Gastrocnemius medialis (tissue), 4 donors: ENCODE data around the gene TADA2A. TPM values are rescaled to one million over a fixed set of nuclear protein-coding genes. Genes with fewer than 3 reads are reported as not detected.
"Not testable (repeated sequence)": the region's sequence is repeated elsewhere in the genome, so short reads cannot be mapped to it uniquely, and the experiment has no call there.

Source experiments
- ATAC-seq, 2 donors: fragments of 150-250 bp; one replicate each; pipeline ENCODE4 v1.9.1; 2016
- DNase-seq, 2 donors: peaks; one replicate each; pipeline ENCODE4 v3.0.0-alpha.2; 2019
- H3K27ac ChIP-seq, 4 donors: fragments of 200-600 bp; sonication (generic); 1 replicate in 1 of 4; 2 replicates in 3 of 4; pipeline ENCODE4 v1.5.1; 2016 to 2018; ENCODE audit warnings: mild to moderate bottlenecking in 2 of 4, moderate library complexity in 1 of 4
- H3K27me3 ChIP-seq, 3 donors: fragments of 200-600 bp; sonication (generic) in 2 of 3; 1 replicate in 1 of 3; 2 replicates in 2 of 3; pipeline versions ENCODE4 v1.5.1 to v1.6.0; 2016 to 2019; ENCODE audit warnings: mild to moderate bottlenecking in 1 of 3, moderate library complexity in 1 of 3
- H3K36me3 ChIP-seq, 2 donors: fragments of 200-600 bp; sonication (generic) in 1 of 2; one replicate each; pipeline ENCODE4 v1.5.1; 2017 to 2018
- H3K4me1 ChIP-seq, 2 donors: fragments of 200-600 bp; sonication (generic) in 1 of 2; one replicate each; pipeline ENCODE4 v1.5.1; 2016 to 2017; ENCODE audit warnings: mild to moderate bottlenecking in 2 of 2
- H3K4me3 ChIP-seq, 4 donors: fragments of 200-600 bp; sonication (generic) in 3 of 4; 1 replicate in 1 of 4; 2 replicates in 3 of 4; pipeline ENCODE4 v1.5.1; 2016 to 2019; ENCODE audit warnings: mild to moderate bottlenecking in 2 of 4
- H3K9me3 ChIP-seq, 3 donors: fragments of 200-600 bp; sonication (generic) in 2 of 3; 1 replicate in 1 of 3; 2 replicates in 2 of 3; pipeline ENCODE4 v1.5.1; 2016 to 2019
- POLR2A ChIP-seq, 2 donors: fragments of 450-650 bp; IDR thresholded peaks; one replicate each; pipeline ENCODE4 v1.6.1; 2017; ENCODE audit warnings: antibody characterized with exemption in 2 of 2, mild to moderate bottlenecking in 2 of 2, moderate library complexity in 2 of 2
- in situ Hi-C, 4 donors: fragments of 200-750 bp; cut with MboI; loops; one replicate each; pipeline versions ENCODE4 v1.15.0 to v1.8.0; 2017; ENCODE audit warnings: low sequenced_read_pairs in 4 of 4
- intact Hi-C: fragments of 100-400 bp; cut with DNase I; formaldehyde crosslinking; loops from one replicate; pipeline ENCODE4 v1.15.1; 2023; ENCODE audit warnings: low total_unique reads
- total RNA-seq, 4 donors: library from RNA; depleted of rRNA; stranded (reverse); fragments of >200 nt; gene quantifications; one replicate each; pipeline versions ENCODE4 v1.1.0 to v1.2.3, GENCODE V29; 2016
- TF ChIP-seq, protein P1 (sequence below), 5 experiments: fragments of 450-650 bp in 3 of 5; fragments of 200-600 bp in 2 of 5; sonication (generic) in 2 of 5; IDR thresholded peaks in 4 of 5; conservative IDR thresholded peaks in 1 of 5; 1 replicate in 4 of 5; 2 replicates in 1 of 5; pipeline ENCODE4 v1.5.1; 2016 to 2019; ENCODE audit warnings: antibody characterized with exemption in 5 of 5, mild to moderate bottlenecking in 3 of 5, moderate library complexity in 3 of 5

Gene TADA2A
- total RNA-seq, 4 donors from 2014 or later, result 9.7 to 18.4 (median 14.8) TPM

DNA sequence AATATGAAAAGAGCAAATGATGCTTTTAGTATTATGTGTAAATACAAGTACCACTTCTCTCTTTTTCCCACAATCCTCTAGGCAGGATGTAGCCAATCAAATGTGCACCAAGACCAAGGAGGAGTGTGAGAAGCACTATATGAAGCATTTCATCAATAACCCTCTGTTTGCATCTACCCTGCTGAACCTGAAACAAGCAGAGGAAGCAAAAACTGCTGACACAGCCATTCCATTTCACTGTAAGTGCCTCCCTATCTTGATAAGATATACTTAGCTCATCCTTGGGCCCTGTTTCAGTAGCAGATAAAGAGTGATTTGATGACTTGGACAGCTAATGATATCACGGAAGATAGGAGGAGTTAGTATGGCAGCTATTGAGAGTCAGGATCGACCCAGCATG is 33.7 kb downstream of the TADA2A start:
- no peak for DNase-seq
- no peak for ATAC-seq
- Histone ChIP-seq H3K4me1 (no peaks in the 10 kb centered on the region), H3K9me3 (no peaks in the 10 kb centered on the region), H3K27ac (no peak overlapping the region), H3K27me3 (no peaks in the 10 kb centered on the region), H3K36me3 (peaks cover 5 to 72% of the 10 kb centered on the region in 2 donors), H3K4me3 (no peak overlapping the region)
- TF ChIP-seq, protein P1, sequence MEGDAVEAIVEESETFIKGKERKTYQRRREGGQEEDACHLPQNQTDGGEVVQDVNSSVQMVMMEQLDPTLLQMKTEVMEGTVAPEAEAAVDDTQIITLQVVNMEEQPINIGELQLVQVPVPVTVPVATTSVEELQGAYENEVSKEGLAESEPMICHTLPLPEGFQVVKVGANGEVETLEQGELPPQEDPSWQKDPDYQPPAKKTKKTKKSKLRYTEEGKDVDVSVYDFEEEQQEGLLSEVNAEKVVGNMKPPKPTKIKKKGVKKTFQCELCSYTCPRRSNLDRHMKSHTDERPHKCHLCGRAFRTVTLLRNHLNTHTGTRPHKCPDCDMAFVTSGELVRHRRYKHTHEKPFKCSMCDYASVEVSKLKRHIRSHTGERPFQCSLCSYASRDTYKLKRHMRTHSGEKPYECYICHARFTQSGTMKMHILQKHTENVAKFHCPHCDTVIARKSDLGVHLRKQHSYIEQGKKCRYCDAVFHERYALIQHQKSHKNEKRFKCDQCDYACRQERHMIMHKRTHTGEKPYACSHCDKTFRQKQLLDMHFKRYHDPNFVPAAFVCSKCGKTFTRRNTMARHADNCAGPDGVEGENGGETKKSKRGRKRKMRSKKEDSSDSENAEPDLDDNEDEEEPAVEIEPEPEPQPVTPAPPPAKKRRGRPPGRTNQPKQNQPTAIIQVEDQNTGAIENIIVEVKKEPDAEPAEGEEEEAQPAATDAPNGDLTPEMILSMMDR (IDR thresholded peaks at IDR 0.05 in 4 of 5, conservative IDR thresholded peaks at IDR 0.05 in 1 of 5), result no peak
- TF ChIP-seq POLR2A (IDR thresholded peaks at IDR 0.05), result no peak
- intact Hi-C loops, result no loop called here
- in situ Hi-C loops, result no loop called here

DNA sequence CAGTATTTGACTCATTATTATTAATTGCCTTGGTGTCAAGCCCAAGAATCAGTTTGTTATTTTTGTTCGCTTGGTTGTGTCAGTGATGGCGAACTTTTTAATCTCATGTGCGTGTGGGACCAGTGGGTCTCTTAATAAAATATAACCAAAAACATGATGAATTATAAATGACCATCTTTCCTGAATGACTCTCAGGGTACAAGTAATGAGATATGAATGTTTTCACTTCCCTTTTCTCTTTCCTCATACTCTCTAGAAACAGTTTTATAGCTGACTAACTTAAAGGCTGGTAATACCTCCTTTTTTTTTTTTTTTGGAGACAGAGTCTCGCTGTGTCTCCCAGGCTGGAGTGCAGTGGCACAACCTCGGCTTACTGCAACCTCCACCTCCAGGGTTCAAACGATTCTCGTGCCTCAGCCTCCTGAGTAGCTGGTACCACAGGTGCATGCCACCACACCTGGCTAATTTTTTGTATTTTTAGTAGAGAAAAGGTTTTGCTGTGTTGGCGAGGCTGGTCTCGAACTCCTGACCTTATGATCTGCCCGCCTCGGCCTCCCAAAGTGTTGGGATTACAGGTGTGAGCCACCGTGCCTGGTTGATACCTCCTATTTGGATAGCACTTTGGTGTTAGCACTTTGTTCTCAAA is 34.8 kb downstream of the TADA2A start:
- H3K27me3 ChIP-seq, H3K27ac ChIP-seq, in situ Hi-C loops, H3K4me1 ChIP-seq, DNase-seq, H3K4me3 ChIP-seq, ATAC-seq, intact Hi-C loops, H3K9me3 ChIP-seq: not testable (repeated sequence)
- peaks cover 5 to 82% of the 10 kb centered on the region in 2 donors for H3K36me3 ChIP-seq

DNA sequence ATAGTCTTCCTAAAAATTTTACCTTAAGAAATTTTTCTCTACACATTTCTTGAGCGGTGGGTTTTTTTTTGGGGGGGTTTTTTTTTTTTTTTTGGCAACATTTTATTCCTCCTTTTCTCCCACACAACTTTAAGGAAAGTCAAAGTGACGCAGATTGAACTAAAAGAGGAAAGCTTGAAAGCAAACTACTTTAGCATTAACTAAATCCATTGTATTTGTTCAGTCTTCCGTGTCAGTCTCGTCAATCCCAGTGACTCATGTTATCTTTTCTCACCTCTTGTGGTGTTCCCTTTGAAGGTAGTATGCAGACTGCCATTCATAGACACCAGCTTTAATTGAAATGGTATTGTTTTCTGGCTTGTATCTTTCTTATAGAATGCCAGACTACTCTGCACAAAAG is 39.3 kb downstream of the TADA2A start:
- TF ChIP-seq, protein P1 (IDR thresholded peaks at IDR 0.05 in 4 of 5, conservative IDR thresholded peaks at IDR 0.05 in 1 of 5), result no peak
- TF ChIP-seq POLR2A (IDR thresholded peaks at IDR 0.05), result no peak
- intact Hi-C loops, result no loop called here
- in situ Hi-C loops, result no loop called here
- Histone ChIP-seq H3K4me3 (no peak overlapping the region), H3K27me3 (no peaks in the 10 kb centered on the region), H3K36me3 (peaks cover 5 to 65% of the 10 kb centered on the region in 2 donors), H3K9me3 (no peaks in the 10 kb centered on the region), H3K4me1 (no peaks in the 10 kb centered on the region), H3K27ac (no peak overlapping the region)
- DNase-seq (no peak), ATAC-seq (no peak)

DNA sequence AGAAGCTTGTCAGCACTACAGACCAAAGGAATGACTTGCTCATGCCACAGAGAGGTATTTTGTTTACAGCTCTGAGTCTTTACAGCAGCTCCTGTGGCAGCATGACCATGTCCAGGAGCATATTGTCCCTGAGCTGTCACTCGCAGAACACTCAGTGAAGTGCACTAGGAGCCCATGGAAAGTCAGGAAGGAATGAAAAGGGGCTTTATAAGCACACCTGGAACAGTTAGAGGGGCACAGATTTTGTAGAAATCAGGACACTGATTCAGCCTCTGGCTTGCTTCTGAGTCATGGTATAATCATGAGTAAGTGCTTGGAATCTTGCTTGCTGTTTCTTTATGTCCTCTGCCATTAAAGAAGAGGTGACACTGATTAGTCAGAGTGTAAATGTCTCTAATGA is 41.0 kb downstream of the TADA2A start:
- intact Hi-C loops (no loop called here), in situ Hi-C loops (no loop called here)
- peaks cover 4 to 51% of the 10 kb centered on the region in 2 donors for H3K36me3 ChIP-seq
- peaks cover 0 to 7% of the 10 kb centered on the region in 2 donors for H3K4me1 ChIP-seq
- TF ChIP-seq, protein P1 (IDR thresholded peaks at IDR 0.05 in 4 of 5, conservative IDR thresholded peaks at IDR 0.05 in 1 of 5), result no peak
- H3K27ac ChIP-seq, result no peak overlapping the region
- H3K4me3 ChIP-seq, result no peak overlapping the region
- no peaks in the 10 kb centered on the region for H3K9me3 ChIP-seq
- ATAC-seq (peak in 1 of 2 donors; percentile 39), DNase-seq (no peak)
- H3K27me3 ChIP-seq, result no peaks in the 10 kb centered on the region

DNA sequence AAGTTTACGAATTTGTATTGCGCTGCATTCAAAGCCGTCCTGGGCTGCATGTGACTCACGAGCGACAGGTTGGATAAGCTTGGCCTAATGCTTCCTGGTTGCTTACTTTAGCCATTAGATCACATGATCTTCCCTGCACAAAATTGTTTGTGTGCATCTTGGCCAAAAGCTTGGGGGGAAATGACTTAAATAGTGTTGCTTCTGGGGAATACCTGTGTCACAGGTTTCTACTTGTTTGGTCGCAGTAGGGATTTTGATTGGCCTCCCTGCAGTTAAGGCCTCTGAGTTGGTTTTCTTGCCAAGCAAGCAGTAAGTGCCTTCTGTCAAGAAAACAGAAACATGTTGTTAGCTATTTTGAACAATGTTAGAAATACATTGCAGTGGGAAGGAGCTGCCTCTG is 43.4 kb downstream of the TADA2A start:
- no peak for DNase-seq
- peaks cover 0 to 15% of the 10 kb centered on the region in 2 donors for H3K4me1 ChIP-seq
- H3K4me3 ChIP-seq, result no peak overlapping the region
- no peaks in the 10 kb centered on the region for H3K27me3 ChIP-seq
- no peak for ATAC-seq
- peaks cover 0 to 28% of the 10 kb centered on the region in 2 donors for H3K36me3 ChIP-seq
- no peaks in the 10 kb centered on the region for H3K9me3 ChIP-seq
- H3K27ac ChIP-seq, result no peak overlapping the region
- no peak for TF ChIP-seq POLR2A (IDR thresholded peaks at IDR 0.05)
- TF ChIP-seq, protein P1 (IDR thresholded peaks at IDR 0.05 in 4 of 5, conservative IDR thresholded peaks at IDR 0.05 in 1 of 5), result no peak
- intact Hi-C loops (no loop called here), in situ Hi-C loops (no loop called here)

DNA sequence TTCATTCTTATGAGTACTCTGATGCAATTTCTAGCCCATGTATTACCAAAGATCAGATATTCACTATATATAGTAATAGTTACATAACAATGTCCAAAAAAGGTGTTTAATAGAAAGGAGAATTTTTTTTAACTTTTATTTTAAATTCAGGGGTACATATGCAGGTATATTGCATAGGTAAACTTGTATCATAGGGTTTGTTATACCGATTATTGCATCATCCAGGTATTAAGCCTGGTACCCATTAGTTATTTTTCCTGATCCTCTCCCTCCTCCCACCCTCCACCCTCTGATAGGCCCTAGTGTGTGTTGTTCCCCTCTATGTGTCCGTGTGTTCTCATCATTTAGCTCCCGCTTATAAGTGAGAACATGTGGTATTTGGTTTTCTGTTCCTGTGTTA is 51.1 kb downstream of the TADA2A start:
- in situ Hi-C loops, intact Hi-C loops, H3K27me3 ChIP-seq, DNase-seq, H3K27ac ChIP-seq, H3K4me1 ChIP-seq, H3K9me3 ChIP-seq, H3K36me3 ChIP-seq, H3K4me3 ChIP-seq, ATAC-seq: not testable (repeated sequence)
